Measurements from ENCODE around the gene MOXD1.

The MOXD1 gene

GRCh38 chr6:132399376-132400074, 1.8 kb downstream of the MOXD1 start:
- DNase-seq (ENCODE audit: low spot score), result no peak

DNA sequence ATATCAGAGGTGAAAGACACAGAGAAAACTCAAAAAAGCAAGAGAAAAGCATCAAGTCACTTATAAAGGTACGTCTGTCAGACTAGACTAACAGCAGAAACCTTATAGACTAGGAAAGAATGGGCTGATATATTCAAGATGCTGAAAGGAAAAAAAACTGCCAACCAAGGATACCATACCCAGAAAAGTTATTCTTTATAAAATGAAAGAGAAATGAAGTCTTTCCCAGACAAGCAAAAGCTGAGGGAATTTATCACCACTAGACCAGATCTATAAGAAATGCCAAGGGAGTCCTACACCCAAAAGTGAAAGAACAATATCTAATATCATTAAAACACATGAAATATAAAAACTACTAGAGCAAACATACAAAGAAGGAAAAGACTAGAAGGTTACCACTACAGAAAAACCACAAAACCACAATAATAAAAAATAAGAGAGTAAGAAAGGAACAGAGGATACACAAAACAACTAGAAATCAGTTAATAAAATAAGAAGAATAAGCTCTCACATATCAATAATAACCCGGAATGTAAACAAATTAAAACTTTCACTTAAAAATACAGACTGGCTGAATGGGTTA, 6.2 kb downstream of the MOXD1 start:
- DNase-seq (ENCODE audit: low spot score), result no peak

DNA sequence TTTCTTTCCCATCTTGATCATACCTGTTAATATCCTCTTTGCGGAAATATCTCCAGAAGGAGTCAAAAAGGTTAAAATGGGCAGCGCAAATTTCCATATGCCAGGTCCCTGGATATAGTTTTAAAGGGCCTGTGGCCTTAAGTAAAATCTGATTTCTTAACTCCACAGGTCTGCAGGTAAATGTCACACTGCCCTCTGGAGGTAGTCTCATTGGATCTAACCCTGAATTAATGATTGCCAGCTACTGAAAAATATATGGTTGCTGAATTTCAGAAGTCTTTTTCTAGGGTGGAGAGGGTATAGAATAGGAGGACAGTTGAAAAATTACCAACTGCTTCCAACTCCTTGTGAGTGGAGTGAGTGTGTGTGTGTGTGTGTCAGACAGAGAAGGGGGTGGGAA, 8.5 kb downstream of the MOXD1 start:
- DNase-seq (ENCODE audit: low spot score), result no peak

- no peak for DNase-seq (ENCODE audit: low spot score)
These were observed 9.0 kb downstream of the MOXD1 start for GRCh38 chr6:132392270-132392646.

GRCh38 chr6:132391391-132392269, 9.6 kb downstream of the MOXD1 start:
- no peak for DNase-seq (ENCODE audit: low spot score)

GRCh38 chr6:132390451-132390850, 10.8 kb downstream of the MOXD1 start:
- no peak for DNase-seq (ENCODE audit: low spot score)

DNA sequence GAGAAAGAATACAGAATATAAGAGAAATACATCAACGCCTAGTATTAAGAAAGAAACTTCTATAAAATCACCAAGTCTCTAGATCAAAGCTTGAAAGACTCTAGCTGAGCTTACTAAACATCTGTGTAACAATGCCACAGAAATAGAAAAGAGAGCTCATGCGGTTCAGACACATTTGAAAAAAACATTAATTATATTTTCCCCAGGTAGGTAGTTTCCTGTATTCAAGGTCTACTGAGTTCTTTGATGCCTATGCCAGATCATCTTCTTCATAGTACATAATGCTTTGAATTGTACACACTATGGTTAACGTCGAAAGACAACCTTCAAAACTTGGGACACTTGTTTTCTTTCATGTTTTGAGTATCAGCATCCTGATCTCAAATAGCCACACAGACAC, 11.3 kb downstream of the MOXD1 start:
- DNase-seq (ENCODE audit: low spot score), result no peak

- DNase-seq (ENCODE audit: low spot score), result no peak
These were observed 13.0 kb downstream of the MOXD1 start for GRCh38 chr6:132388291-132388690.

DNA sequence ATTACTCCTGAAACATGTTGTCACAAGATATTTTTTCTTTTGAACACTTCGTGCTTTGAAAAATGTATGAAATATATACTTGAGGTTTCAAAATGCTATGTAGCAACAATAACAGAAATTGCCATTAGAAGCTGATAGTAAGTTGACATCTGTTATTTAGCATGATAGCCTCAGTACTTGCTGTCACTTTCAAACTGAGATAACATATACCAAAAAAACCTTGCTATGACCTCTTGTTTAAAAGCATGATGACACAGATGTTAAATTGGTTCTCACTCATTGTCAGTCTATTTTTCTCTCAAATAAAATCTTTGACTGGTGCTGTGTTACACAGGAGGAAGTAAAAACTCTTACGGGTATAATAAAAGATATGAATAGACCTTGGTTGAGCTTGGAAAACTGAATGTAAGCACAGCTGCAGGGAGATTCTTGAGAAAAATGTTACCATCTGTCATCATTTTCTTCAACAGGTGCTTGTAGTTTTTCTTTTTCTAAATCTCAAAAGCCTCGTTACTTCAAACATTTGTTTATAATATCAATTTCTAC, 18.6 kb downstream of the MOXD1 start:
- no peak for DNase-seq (ENCODE audit: low spot score)

DNA sequence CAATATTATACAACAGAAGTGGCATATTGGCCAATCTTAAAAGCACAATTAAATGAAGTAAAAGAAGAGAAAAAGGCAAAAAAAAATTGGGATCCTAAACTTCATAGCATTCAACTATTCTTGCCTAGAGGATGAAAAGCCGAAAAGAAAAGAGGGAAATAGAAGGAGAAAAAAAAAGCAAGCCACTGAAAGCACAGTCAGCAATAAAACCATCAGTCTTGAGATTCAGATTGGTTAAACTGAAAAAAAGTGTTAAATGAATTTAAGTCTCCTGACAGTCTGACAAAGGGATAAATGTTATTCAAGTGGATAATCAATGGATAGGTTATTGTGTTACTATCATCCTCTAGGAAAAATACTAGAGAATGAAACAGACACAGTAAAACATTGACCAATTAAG, 19.9 kb downstream of the MOXD1 start:
- no peak for DNase-seq (ENCODE audit: low spot score)

- no peak for DNase-seq (ENCODE audit: low spot score)
These were observed 20.8 kb downstream of the MOXD1 start for GRCh38 chr6:132380358-132381029.

DNA sequence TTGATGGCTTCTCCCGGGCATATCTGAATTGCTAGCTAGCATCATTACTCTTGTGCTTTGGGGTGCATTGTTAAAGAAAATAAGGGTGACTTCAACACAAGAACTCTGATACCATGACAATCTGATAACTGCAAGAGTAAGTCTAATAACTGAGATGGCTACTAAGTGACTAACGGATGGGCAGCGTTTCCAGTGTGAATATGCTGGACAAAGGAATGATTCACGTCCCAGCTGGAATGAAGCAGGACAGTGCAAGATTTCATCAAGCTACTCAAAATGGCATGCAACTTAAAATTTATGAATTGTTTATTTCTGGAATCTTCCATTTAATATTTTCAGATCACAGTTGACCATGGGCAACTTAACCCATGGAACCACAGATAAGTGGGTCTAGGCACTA, 31.7 kb downstream of the MOXD1 start:
- no peak for DNase-seq (ENCODE audit: low spot score)

DNA sequence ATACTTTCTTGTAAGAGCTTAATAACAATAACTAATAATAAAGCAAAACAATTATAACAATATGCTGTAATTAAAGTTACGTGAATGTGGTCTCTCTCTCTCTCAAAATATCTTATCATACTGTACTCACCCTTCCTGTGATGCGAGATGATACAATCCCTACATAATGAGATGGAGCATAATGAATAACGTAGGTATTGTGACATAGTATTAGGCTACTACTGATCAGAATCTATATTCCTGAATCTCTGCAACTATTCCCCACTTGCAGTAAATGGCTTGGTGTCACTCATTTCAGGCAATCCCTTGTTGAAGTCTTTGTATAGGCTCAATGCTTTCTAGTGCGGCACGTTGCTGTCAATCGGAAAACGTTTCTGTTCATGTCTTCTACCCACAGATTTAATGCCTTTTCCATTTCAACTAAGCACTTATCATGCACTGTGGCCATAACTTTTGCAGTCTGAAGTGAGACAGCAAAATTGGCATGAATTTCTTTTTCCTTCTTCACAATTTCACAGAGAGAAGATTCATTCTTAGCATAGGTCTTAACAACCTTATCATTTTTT, 32.3 kb downstream of the MOXD1 start:
- no peak for DNase-seq (ENCODE audit: low spot score)

GRCh38 chr6:132365281-132365907, 35.9 kb downstream of the MOXD1 start:
- DNase-seq (ENCODE audit: low spot score), result no peak

DNA sequence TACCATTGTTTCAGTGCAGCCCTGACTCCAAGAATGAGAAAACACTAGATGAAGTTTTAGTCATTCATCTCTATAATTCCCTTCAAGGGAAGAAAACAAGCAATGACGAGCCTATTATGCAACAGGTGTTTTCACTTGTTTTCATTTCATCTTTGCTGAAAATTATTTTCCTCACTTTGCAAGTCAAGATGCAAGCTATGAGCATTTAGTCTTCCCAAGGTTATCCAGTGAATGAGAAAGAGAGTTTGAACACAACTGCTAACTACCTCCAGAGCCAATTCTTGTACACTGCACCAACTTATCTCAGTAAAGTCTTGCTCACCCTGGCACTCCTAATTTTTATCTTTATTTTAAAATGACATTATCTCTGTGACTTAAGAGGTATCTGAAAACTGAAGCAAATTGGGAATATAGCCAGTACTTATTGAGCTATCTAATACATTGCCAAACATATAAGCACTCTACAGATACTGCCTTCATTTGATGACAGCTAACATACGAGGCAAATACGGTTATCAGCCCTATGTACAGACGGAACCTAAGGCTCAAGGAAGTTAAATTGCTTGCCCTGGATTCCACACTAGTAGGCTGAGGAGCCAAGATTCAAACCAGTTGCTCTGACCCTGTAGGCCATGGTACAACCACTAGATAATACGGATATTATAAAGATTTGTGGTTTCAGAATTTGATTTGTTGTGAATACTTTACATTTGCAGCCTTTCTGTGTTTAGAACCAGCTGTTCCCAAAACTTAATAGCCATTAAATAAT, 36.8 kb downstream of the MOXD1 start:
- DNase-seq (ENCODE audit: low spot score), result no peak

DNA sequence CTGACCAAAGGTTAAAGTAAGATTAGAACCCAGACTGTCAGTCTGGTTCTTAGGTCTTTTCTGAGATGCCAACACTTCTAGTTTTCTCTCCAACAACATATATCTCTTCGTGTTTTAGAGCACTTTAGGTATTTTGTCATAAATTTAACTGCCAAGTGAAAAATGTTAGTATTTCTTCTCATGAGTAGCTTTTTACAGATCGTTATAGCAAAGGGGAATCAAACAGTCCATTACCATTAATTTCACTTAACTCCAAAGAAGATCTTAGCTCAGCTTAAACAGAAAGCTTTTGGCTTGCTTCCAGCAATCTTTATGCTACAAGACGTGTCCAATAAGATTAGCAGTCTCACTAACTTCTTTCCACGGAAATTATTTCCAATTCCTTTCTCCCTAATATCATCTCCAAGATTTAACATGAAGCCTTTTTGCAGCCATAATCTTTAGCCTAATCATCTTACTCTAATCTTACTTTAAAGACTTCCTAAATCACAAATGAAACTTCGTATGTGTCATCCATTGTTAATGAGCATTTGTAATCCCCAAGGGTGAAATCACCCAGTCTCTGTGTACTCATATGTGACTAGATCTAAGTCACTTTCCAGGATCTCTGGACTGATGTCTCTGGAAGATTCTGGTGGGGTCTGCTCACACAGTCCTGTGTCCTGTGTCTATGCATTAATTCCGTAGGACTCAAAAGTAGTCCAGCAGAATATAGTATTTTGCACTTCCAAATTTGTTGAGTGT, 38.7 kb downstream of the MOXD1 start:
- DNase-seq (ENCODE audit: low spot score), result no peak

- DNase-seq (ENCODE audit: low spot score), result no peak
These were observed 40.2 kb downstream of the MOXD1 start for GRCh38 chr6:132361101-132361500.

- DNase-seq (ENCODE audit: low spot score), result no peak
These were observed 41.4 kb downstream of the MOXD1 start for GRCh38 chr6:132359886-132360285.

GRCh38 chr6:132357120-132357519, 44.2 kb downstream of the MOXD1 start:
- DNase-seq (ENCODE audit: low spot score), result no peak

Measured in D341Med (cell line).